Left lung (tissue), 10 donors: ENCODE results near the gene WDR27. TPM values are rescaled to one million over a fixed set of nuclear protein-coding genes. Genes with fewer than 3 reads are reported as not detected.

ENCODE experiments used
- ATAC-seq: fragments of 200-7000 bp; cut with Tn5 transposase; one replicate; pipeline ENCODE4 v1.9.1; 2020; ENCODE audit warnings: moderate library complexity
- DNase-seq, 4 donors: peaks; one replicate each; pipeline ENCODE4 v3.0.0-alpha.2; 2013 to 2020
- H3K27ac ChIP-seq, 2 donors: fragments of 200-600 bp; sonication (generic) in 1 of 2; one replicate each; pipeline versions ENCODE4 v1.5.0 to v1.8.0; 2020 to 2021
- H3K27me3 ChIP-seq, 2 donors: fragments of 200-600 bp; sonication (generic) in 1 of 2; one replicate each; pipeline versions ENCODE4 v1.5.0 to v1.8.0; 2020 to 2021
- H3K36me3 ChIP-seq, 2 donors: fragments of 200-600 bp; sonication (generic) in 1 of 2; one replicate each; pipeline versions ENCODE4 v1.5.0 to v1.8.0; 2020 to 2021
- H3K4me1 ChIP-seq, 2 donors: fragments of 200-600 bp; one replicate each; pipeline ENCODE4 v1.8.0; 2021
- H3K4me3 ChIP-seq, 2 donors: fragments of 200-600 bp; sonication (generic) in 1 of 2; one replicate each; pipeline versions ENCODE4 v1.5.0 to v1.8.0; 2020 to 2021; ENCODE audit warnings: mild to moderate bottlenecking in 1 of 2
- H3K9me3 ChIP-seq, 2 donors: fragments of 200-600 bp; sonication (generic) in 1 of 2; one replicate each; pipeline versions ENCODE4 v1.5.0 to v1.8.0; 2020 to 2021
- CTCF ChIP-seq, 2 donors: fragments of 200-600 bp; sonication (generic) in 1 of 2; IDR thresholded peaks; one replicate each; pipeline versions ENCODE4 v1.5.0 to v1.8.0; 2021; ENCODE audit warnings: antibody characterized with exemption in 2 of 2
- intact Hi-C, 2 donors: fragments of 100-400 bp; cut with DNase I; formaldehyde crosslinking; loops; one replicate each; pipeline versions ENCODE4 v1.11.2 to v1.14.2; 2022
- polyA plus RNA-seq, 6 donors: library from polyadenylated mRNA; unstranded; fragments of 120-200 nt; gene quantifications; one replicate each; pipeline ENCODE4 v1.2.1, GENCODE V29; 2013; ENCODE audit not compliant: insufficient read length in 6 of 6
- total RNA-seq, 2 donors: library from RNA; stranded (reverse); fragmentation: NEBNext Ultra II Directional; extraction: Animal tissue kit (Norgen Biotek cat#: 25700); gene quantifications; one replicate each; pipeline ENCODE4 v1.2.1, GENCODE V29; 2021
- donor health status: DM: no; HTN: yes; CAD: no.
- donor health status: DM: no; HTN: no; CAD: no.

Gene WDR27
- total and polyA plus RNA-seq, 8 donors: 31.3 to 104 (median 86.3) TPM

DNA sequence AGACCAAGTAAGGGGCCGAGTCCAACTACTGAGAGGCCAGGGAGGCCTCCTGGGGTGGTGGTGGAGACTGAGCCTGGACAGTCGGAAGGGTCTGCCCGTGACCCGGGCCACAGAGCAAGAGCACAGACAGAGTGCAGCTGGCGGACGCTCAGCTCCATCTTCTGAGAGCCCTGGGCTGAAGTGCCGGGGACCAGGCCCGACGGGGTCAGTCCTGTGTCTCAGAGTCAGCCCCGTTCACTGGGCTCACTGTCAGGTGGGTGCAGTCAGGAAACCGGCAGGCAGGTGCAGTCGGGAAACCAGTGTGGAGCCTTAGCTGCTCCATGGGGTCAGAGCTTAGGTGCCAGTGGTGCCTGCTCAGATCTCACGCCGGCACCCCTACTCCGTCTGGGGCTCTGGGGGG is 76.5 kb downstream of the WDR27 start:
- intact Hi-C loops: no loop called here
- Histone ChIP-seq H3K4me1 (no peaks in the 10 kb centered on the region), H3K4me3 (no peak overlapping the region), H3K9me3 (no peaks in the 10 kb centered on the region), H3K36me3 (peaks cover 0 to 20% of the 10 kb centered on the region in 2 donors), H3K27me3 (no peaks in the 10 kb centered on the region), H3K27ac (no peak overlapping the region)
- no peak for TF ChIP-seq CTCF (IDR thresholded peaks at IDR 0.05)
- ATAC-seq (no peak), DNase-seq (peak in 1 of 4 donors; percentile 43)

DNA sequence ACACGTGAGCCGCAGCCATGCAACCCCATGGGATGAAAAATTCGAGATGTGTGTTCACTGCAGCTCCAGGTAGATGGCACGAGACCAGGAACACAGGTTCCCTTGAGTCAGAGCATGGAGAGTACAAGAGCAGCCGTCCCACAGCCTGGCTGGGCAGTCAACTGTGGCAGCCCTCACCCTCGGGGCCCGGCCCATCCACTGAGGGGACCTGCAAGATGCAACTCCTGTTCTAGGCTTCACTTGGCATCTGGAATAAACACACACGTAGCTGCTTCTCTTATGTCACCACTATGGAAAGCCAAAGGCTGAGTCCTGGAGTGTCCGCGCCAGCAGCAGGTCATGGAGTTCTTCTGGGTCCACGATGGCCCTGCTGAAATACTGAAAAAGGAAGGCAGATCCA is 77.0 kb downstream of the WDR27 start:
- DNase-seq: peak in 1 of 4 donors; percentile 51
- intact Hi-C loops: no loop called here
- Histone ChIP-seq H3K4me3 (no peak overlapping the region), H3K36me3 (peaks cover 0 to 20% of the 10 kb centered on the region in 2 donors), H3K9me3 (no peaks in the 10 kb centered on the region), H3K27ac (no peak overlapping the region), H3K4me1 (no peaks in the 10 kb centered on the region), H3K27me3 (no peaks in the 10 kb centered on the region)
- TF ChIP-seq CTCF (IDR thresholded peaks at IDR 0.05): no peak
- no peak for ATAC-seq

DNA sequence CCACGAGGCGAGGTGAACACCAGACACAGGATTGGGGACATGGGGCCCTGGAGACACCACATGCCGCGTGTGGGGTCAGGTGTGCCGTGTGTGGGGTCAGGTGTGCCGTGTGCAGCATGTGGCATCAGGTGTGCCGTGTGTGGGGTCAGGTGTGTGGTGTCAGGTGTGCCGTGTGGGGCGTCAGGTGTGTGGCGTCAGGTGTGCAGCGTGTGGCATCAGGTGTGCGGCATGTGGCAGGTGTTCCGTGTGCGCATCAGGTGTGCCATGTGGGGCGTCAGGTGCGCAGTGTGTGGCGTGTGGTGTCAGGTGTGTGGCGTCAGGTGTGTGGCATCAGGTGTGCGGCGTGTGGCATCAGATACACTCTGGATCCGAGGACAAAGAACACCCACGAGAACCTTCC is 77.9 kb downstream of the WDR27 start:
- no peak for TF ChIP-seq CTCF (IDR thresholded peaks at IDR 0.05)

DNA sequence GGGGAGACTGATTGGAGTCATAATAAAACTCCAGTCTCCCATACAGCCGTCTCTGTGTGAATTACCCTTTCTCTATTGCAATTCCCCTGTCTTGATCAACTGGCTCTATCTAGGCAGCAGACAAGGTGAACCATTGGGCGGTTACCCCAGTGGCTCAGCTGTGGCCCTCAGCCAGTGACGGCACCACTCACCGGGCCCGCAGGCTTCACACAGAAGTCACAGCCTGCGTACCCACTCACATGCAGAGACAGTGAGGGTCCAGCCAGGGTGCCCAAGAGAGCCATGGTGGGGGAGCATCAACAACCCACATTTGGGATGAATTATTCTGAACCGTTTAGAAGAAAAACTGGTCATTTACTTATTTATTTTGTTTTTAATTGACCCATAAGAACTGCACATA is 78.5 kb downstream of the WDR27 start:
- no peak for TF ChIP-seq CTCF (IDR thresholded peaks at IDR 0.05)
- intact Hi-C loops: no loop called here
- Histone ChIP-seq H3K4me3 (no peak overlapping the region), H3K27me3 (no peaks in the 10 kb centered on the region), H3K9me3 (no peaks in the 10 kb centered on the region), H3K36me3 (peaks cover 0 to 20% of the 10 kb centered on the region in 2 donors), H3K27ac (no peak overlapping the region), H3K4me1 (no peaks in the 10 kb centered on the region)
- DNase-seq: no peak
- ATAC-seq: no peak

More for the DNA sequence above, 77.9 kb downstream of the WDR27 start:
- no peaks in the 10 kb centered on the region for H3K27me3 ChIP-seq
- H3K4me1 ChIP-seq: no peaks in the 10 kb centered on the region
- DNase-seq (peak in 1 of 4 donors; percentile 68), ATAC-seq (no peak)
- no peak overlapping the region for H3K4me3 ChIP-seq
- H3K9me3 ChIP-seq: no peaks in the 10 kb centered on the region
- intact Hi-C loops: no loop called here
- H3K36me3 ChIP-seq: peaks cover 0 to 20% of the 10 kb centered on the region in 2 donors
- no peak overlapping the region for H3K27ac ChIP-seq

DNA sequence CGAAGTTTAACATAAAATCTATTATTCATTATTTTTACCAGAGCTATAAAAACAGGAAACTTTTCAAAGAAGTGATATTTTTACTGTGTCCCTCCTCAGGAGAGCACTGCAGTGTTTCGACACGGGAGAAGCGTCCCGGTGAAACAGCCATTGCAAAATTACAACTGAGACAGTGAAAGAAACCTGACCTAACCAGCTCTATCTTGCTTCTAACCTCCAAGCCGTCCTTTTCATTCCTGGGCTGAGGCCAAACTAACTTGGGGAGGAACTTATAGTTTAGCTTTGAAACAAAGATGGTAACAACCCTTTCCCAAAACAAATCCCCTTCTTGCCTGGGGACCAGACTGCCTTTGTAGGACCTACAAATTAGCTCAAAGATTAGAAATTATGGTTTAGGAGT is 79.2 kb downstream of the WDR27 start:
- no peak overlapping the region for H3K4me3 ChIP-seq
- H3K27ac ChIP-seq: no peak overlapping the region
- H3K4me1 ChIP-seq: no peaks in the 10 kb centered on the region
- no peaks in the 10 kb centered on the region for H3K9me3 ChIP-seq
- intact Hi-C loops: no loop called here
- DNase-seq (no peak), ATAC-seq (no peak)
- TF ChIP-seq CTCF (IDR thresholded peaks at IDR 0.05): no peak
- no peaks in the 10 kb centered on the region for H3K27me3 ChIP-seq
- H3K36me3 ChIP-seq: peaks cover 0 to 20% of the 10 kb centered on the region in 2 donors
